ENCODE measurements around the gene KAT7. TPM values are rescaled to one million over a fixed set of nuclear protein-coding genes. Genes with fewer than 3 reads are reported as not detected.

The KAT7 gene
- total and polyA plus RNA-seq, 2 experiments from 2014 or later: 31.0 to 187 TPM

- no peak for TF ChIP-seq ZNF462 (CRISPR knock-in tag; IDR thresholded peaks at IDR 0.05)
Measured at GRCh38 chr17:49742166-49742638, 46.3 kb upstream of the KAT7 start (continued).

GRCh38 chr17:49745175-49746139 lies 43.0 kb upstream of the KAT7 start:
- Mint-ChIP-seq H3K4me3 (no peak overlapping the region), H3K27me3 (ENCODE audit: insufficient read depth, low read depth, poor library complexity) (no peaks in the 10 kb centered on the region), H3K9me3 (no peaks in the 10 kb centered on the region), H3K27ac (no peak overlapping the region), H3K36me3 (ENCODE audit: low read depth) (peaks cover 3% of the 10 kb centered on the region; the same call in 2 of the 3 replicates), H3K4me1 (peaks cover 20% of the 10 kb centered on the region)
- H2AFZ ChIP-seq: no peak overlapping the region
- H4K20me1 ChIP-seq (replicated peaks; ENCODE audit: insufficient read depth): peaks cover 34% of the 10 kb centered on the region
- no peak overlapping the region for H3K4me3 ChIP-seq
- H3K9me2 ChIP-seq (ENCODE audit: insufficient read depth): no peaks in the 10 kb centered on the region
- H3K36me3 ChIP-seq (ENCODE audit: insufficient read depth): no peaks in the 10 kb centered on the region
- H3K4me2 ChIP-seq: no peak overlapping the region
- H3K79me2 ChIP-seq (replicated peaks; ENCODE audit: insufficient read depth): peaks cover 88% of the 10 kb centered on the region
- TF ChIP-seq JUNB (IDR thresholded peaks at IDR 0.05; ENCODE audit: unreplicated experiment) (no peak), EZH2 (IDR thresholded peaks at IDR 0.05; ENCODE audit: low read depth, unreplicated experiment) (no peak), EZH2phosphoT487 (IDR thresholded peaks at IDR 0.05; ENCODE audit: unreplicated experiment) (no peak), ZNF114 (CRISPR knock-in tag; IDR thresholded peaks at IDR 0.05) (no peak), NANOG (IDR thresholded peaks at IDR 0.05; ENCODE audit: borderline replicate concordance) (no peak), CREB1 (CRISPR knock-in tag; IDR thresholded peaks at IDR 0.05; ENCODE audit: low read depth) (no peak)
- H3K27ac ChIP-seq (ENCODE audit: low read depth): no peak overlapping the region
- DNase-seq (ENCODE audit: low spot score) (no peak), ATAC-seq (no peak)
- no peaks in the 10 kb centered on the region for H3F3A ChIP-seq (replicated peaks; ENCODE audit: low read depth)
- H3K27me3 ChIP-seq (ENCODE audit: insufficient read depth): no peaks in the 10 kb centered on the region
- peaks cover 10% of the 10 kb centered on the region for H3K4me1 ChIP-seq (ENCODE audit: insufficient read depth)
